Fibroblast of the conjunctiva (primary cell): ENCODE data around the gene C5orf24.
"Not testable (repeated sequence)": the region's sequence is repeated elsewhere in the genome, so short reads cannot be mapped to it uniquely, and the experiment has no call there.

Source experiments
- DNase-seq: peaks from one replicate; pipeline ENCODE4 v3.0.0-alpha.2; 2010; ENCODE audit warnings: low read depth

Gene C5orf24

DNA sequence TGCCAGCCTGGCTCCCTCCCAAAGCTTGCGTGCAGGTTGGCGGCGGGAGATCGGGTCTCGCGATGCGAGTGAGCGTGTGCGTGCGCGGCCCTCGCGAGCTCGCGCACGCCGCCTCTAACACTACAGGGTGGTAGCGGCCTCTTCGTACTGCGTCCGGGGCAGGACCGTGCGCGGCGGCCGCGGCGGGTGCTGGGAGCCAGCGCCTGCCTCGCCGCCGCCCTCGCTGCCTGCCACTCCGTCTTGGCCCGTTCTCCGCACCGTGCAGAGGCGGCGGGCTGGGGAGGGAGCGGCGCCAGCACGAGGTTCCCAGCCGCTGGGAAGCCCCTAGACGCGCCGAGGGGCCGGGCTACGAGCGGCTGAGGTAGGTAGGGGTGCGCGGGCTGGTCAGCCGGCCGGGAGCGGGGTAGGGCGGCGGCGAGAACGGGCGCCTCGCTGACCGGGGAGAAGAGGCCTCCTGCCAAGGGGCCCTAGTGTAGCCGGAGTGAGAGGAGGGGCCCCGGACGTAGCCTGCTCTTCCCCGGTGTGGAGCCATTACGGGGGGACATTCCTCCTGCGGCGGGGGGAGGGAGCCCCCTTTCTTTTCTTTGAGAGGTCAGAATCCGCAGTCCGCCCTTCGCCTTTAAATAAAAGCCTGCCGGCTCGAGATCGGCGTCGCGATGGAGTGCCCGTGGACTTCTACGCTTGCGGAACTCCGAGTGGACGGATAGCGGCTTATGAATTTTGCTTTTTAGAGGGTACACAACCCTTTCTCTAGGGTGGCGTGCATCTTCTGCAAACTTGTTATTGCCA, at the start of gene C5orf24:
TSS of gene C5orf24 (plus strand) at position 117 of the 789 bp plus-strand sequence. CDS start 8,933 bp downstream, outside the sequence.
- DNase-seq, result peak; percentile 94

DNA sequence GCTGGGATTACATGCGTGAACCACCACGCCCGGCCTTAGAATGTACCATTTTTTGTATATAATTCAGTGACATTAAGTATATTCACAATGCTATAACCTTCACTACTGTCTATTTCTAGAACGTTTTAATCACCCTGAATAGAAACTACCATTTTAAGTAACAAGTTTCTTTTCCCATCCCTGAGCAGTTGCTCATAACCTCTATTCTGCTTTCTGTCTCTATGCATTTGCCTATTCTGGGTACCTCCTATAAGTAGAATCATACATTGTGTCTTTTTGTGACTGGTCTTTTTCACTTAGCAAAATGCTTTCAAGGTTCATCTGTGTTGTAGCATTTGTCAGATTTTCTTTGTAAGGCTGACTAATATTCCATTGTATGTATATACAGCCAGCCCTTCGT, 47.3 kb upstream of the C5orf24 start:
- DNase-seq, result no peak

DNA sequence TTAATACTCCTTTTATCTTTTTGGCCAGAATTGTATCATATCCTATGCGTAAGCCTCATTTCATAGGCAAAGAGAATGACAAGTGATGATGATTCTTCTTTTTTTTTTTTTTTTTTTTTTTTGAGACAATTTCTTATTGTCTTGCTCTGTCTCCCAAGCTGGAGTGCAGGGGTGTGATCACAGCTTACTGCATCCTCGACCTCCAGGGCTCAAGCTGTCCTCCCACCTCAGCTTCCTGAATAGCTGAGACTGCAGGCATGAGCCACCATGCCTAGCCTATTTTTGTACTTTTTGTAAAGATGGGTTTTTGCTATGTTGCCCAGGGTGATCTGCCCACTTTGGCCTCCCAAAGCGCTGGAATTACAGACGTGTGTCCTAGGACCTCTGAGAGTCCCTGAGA, 41.9 kb upstream of the C5orf24 start:
- DNase-seq, result no peak

DNA sequence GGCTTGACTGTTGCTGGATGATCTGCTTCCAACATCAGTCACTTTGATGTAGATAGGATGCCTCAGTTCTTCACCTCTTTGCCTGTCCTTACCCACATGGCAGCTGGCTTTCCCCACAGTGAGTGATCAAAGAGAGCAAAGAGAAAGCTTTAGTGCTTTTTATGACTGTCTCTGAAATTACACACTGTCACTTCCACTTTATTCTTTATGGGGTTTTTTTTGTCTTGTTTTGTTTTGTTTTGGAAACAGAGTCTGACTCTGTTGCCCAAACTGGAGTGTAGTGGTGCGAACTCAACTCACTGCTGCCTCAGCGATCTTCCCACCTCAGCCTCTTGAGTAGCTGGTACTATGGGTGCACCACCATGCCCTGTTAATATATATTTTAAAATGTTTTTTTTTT, 32.4 kb upstream of the C5orf24 start:
- no peak for DNase-seq

DNA sequence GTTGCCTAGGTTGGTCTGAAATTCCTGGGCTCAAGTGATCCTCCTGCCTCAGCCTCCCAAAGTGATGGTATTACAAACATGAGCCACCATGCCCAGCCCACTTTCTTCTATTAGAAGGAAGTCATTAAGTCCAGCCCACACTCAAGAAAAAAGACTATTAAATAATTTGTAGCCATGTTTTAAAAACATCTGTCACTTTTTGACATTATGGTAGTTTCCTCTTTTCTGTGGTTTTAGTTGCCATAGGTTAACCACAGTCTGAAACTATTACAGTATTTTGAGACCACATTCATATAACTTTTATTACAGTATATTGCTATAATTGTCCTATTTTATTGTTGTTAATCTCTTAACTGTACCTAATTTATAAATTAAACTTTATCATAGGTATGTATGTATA, 31.9 kb upstream of the C5orf24 start:
- no peak for DNase-seq

DNA sequence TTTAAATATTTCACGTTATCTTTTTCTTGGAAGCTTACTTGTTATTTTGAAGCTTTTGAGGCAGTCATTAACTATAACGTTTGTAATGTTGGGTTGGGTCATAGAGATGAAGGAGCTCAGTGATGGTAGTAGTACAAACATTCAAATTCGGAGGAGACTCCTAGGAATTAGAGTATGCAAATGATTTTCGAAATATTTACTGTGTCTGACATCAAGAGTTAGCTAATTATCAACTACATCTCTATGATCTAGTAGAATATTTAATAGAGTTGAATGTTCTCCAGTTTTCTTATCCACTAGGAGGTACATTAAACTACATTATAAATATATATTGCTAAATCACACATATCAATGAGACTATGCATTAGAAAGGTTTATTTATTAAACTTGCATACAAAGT, 28.8 kb upstream of the C5orf24 start:
- DNase-seq, result no peak

DNA sequence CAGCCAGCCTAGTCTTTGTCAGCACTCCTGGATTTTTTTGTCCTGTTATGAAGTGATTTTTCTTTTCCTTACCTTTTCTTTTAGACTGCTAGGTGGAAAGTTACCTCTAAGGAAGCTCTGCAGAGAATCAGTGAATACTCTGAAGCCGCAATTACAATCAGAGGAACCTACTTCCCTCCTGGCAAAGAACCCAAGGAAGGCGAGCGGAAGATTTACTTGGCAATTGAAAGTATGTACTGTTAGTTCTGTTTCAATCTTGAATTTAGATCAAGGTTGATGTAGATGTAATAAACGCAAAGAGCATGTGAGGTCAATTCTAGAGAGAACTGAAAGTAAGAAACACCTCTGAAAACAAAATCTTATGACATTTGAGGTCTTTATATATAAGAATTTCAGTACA, 27.0 kb upstream of the C5orf24 start:
- no peak for DNase-seq

DNA sequence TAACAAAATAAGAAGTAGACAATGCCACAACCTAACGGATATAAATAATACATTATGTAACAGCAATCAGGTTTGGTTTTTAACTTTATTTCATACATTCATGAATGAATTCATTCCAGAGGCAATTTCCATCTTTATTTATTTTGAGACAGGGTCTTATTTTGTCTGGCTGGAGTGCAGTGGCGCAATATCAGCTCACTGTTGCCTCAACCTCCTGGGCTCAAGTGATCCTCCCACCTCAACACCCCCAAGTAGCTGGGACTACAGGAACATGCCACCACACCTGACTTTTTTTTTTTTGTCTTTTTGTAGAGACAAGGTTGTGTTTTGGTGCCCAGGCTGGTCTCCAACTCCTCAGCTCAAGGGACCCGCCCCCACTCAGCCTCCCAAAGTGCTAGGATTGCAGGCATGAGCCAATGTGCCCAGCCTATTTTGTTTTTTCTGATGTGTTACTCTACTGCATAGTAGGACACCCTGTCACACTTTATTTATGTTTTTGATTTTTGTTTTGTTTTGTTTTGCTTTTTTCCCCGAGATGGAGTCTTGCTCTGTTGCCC, 26.3 kb upstream of the C5orf24 start:
- no peak for DNase-seq

DNA sequence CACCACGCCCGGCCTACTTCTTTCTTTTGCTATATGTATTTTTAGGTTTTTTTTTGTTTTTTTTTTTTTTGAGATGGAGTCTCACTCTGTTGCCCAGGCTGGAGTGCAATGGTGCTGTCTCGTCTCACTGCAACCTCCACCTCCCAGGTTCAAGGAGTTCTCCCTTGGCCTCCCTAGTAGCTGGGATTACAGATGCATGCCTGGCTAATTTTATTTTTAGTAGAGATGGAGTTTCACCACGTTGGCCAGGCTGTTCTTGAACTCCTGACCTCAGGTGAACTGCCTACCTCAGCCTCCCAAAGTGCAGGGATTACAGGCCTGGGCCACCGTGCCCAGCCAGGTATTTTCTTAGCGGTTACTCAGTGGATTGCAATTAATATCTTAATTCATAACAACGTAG, 23.9 kb upstream of the C5orf24 start:
- no peak for DNase-seq

DNA sequence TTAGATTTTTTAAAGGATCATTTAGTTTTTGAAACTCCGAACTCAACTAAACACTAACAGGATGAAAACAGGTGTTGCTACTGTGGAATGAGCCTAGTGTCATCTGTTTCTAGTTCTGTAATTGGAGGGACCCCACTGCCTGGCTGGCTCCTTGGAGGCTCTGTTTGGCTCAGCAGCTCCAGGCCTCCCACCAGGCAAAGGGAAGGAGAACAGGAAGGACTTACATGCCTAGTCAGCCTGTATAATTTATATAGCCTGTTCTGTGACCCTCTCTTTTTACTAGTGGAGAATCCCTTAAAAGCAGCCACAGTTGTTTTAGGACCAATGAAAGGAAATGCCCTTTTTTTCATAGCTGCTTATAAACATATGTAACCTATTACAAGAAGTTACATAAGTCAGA, 21.1 kb upstream of the C5orf24 start:
- no peak for DNase-seq

DNA sequence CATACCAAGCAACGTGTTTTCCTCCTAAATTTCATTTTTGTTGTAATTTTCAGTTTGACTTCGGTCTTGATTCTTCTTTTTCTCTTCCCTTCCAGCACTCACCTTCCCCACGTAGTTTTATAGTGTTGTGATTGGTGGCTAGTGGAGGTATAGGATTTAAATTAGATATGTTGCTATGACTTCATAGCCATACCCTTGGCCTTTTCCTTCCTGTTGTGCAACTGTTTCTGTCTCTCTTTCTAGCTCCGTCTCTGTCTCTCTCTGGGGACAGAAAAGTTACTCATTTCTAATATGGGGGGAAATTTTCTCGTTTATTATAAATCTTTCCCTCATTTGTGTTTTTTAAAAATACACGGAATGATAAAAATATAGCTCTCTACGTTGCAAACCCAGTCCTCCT, 20.6 kb upstream of the C5orf24 start:
- no peak for DNase-seq

DNA sequence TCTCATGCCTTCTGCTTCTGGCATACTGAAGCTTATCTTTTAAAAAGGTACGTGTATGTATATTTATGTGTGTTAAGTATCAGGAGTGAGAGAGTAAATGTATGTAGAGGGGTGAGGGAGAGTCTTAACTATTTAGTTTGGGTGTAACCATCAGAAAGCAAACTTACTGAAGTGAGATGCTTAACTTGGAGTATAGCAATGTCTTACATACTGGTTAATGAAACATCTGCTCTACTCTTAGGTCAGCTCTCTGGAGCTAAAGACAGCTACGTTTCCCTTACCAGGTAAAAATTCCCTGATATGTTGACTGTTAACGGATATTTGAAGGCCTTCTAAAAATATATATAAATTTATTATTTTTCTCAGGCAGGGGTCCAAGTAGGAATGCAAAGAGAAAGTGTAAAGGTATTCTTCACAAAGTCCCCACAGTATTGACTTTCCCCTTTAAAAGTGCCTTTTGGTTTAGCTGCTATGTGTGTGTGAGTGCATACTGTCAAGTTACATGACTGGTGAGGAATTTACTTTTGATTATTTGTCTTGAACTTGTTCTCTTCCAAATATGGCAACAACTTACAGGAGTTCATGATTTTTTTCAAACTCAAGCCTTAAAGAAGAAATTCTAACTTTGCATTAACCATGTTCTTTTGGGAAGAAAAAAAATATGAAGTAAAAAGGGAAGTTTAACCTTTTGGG, 12.3 kb upstream of the C5orf24 start:
- no peak for DNase-seq

DNA sequence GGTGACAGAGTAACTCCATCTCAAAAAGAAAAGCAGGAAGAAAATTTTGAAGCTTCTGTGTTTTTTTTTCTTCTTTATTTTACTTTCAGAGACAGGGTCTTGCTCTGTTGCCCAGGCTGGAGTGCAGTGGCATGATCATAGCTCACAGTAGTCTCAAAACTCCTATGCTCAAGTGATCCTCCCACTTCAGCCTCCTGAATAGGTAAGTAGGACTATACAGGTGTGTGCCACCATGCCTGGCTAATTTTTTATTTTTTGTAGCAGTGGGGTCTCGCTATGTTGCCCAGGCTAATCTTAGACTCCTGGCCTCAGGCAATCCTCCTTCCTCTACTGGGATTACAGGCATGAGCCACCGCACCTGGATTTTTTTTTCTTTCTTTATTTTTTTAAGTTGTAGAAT, 10.1 kb upstream of the C5orf24 start:
- DNase-seq, result no peak

DNA sequence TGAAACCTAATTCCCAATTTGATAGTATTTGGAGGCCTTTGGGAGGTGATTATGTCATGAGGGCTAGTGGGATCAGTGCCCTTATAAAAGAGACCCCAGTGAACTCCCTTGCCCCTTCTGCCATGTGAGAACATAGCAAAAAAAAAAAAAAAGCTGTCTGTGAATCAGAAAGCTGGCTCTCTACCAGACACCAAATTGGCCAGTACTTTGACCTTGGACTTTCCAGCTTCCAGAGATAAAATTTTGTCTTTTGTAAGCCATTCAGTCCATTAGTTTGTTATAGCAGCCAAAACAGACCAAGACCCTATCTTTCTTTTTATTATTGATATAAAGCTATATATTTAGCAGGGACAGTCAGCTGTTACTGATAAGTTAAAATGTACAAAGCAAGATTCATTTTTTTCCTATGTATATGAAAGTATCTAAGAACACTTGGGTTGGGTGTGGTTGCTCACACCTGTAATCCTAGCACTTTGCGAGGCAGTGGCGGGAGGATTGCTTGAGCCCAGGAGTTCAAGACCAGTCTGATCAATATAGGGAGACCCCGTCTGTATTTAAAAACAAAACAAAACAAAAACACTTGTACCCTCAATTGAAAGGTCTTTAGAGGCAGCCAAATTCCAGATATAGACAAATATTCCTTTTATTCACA, 8.1 kb upstream of the C5orf24 start:
- DNase-seq, result no peak

DNA sequence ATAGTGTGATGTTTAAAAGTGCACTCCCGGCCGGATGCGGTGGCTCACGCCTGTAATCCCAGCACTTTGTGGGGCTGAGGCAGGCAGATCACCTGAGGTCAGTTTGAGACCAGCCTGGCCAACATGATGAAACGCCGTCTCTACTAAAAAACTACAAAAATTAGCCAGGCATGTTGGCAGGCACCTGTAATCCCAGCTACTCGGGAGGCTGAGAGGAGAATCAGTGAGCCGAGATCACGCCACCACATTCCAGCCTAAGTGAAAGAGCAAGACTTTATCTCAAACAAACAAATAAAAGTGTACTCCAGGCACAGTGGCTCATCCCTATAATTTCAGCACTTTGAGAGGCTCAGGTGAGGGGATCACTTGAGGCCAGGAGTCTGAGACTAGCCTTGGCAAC, 7.4 kb upstream of the C5orf24 start:
- not testable (repeated sequence) for DNase-seq

DNA sequence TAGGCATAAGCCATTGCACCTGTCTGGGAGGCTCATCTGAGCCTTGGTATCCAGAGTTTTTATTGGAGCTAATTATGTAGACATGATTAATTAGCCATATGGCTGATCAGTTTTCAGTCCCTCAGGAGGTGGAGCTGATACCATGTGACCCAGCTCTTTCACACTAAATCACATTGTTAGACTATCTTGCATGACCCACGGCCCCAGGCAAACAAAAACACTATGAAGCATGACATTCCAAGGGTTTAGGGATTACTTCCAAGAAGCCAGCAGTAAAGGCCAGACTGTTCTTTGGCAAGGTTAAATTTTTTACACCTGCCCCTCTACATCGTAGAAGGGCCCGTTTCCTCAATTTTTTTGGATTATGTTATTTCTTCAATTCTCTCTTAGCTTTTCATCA, 5.0 kb upstream of the C5orf24 start:
- DNase-seq, result no peak

DNA sequence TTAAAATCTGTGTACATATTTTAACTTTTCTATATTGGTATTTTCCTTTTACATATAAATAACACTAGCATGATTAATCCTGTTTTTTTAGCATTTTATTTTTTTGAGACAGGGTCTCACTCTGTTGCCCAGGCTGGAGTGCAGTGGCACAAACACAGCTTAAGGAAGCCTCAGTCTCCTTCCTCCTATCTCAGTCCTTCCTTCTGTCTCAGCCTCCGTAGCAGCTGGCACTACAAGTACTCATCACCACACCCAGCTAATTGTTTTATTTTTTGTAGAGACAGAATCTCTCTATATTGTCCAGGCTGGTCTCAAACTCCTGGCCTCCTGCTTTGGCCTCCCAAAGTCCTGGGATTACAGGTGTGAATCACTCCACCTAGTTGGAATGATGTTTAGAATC, 1.5 kb upstream of the C5orf24 start:
- DNase-seq, result no peak

DNA sequence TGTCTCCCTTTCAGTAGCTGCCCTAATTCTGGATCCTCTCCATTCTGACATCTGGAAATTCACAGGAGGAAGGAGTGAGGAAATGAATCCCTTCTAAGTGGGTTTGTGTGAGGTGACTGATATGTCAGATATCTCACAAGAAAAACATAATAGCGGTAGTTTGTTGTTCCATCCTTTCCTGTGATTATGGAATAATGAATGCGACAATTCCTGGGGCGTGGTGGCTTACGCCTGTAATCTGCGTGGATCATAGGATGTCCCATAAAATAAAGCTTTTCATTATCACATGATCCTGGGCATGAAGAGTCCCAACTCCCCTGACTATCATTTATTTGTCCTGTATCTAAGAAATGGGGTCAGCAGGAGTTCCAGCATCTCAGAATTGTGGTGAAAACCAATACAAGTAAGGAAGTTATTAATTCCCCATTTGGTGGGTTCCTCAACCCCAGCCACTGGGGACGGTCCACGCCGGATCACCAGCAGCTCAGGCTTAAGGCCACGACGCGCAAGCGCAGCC, 375 bp upstream of the C5orf24 start:
- DNase-seq, result no peak

DNA sequence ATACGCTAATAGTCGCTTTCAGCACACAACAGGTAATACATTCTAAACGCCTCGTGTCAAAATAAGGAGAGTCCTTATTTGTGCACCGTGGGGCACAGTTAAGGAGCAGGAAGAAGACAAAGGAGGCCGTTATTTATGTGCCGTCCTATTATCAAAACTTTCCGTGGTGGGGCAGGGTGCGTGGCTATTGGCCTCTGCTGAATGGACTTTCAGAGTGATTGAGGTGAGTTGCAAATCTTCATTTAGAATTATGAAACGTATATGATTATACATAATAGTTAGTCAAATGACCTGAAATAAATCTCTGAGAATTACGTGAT, 833 bp downstream of the C5orf24 start:
- no peak for DNase-seq

DNA sequence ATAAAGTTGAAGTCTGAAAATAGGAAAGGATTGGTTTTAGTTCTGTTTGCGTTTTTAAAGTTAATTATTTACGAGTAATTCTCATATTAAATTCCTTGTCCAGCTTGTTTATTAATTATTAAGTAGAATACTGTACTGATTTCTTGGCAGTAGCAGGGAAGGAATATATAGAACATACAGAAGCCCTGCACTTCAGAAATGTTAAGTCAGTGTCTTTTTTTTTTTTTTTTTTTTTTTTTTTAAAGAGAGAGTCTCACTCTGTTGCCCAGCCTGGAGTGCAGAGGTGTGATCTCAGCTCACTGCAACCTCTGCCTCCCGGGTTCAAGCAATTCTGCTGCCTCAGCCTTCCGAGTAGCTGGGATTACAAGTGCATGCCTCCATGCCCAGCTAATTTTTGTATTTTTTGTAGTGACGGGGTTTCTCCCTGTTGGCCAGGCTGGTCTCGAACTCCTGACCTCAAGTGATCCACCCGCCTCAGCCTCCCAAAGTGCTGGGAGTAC, 3.7 kb downstream of the C5orf24 start:
- not testable (repeated sequence) for DNase-seq

DNA sequence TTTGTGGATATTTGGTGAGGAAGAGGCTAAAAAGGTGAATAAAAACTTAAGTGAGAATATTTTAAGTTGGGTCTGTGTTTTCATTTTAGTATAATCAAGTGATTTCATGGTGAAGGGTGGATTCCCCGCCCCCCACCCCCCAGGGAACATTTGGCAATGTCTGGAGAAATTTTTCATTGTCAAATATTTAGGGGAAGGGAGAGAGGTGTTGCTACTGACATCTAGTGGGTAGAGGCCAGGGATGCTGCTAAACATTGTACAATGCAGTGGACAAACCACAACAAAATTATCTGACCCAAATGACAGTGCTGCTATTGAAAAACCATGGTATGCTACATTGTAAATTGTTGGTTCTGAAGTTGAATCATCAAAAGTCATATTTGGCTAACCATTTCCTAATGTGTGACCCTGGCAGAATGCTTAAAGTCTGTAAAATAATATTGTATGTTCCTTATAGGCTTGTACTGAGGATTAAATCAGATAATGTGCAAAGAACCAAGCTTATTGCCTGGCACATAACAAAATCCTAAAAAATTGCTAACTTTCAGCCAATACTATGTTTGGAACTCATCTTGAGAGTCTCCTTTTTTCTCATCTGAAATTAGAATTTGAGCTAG, 5.6 kb downstream of the C5orf24 start:
- DNase-seq, result no peak

DNA sequence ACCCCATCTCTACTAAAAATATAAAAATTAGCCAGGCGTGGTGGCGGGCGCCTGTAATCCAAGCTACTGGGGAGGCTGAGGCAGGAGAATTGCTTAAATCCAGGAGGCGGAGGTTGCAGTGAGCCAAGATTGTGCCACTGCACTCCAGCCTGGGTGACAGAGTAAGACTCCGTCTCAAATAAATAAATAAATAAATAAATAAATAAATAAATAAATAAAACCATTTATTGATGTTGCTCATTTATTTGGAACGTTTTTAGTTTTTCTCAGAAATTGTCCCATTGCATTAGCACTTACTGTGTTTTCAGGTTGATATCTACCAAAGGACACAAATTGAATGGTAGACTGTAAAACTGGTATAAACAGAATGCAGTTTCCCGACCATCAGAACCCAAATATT, 10.7 kb downstream of the C5orf24 start:
- DNase-seq, result not testable (repeated sequence)
